ENCODE measurements around the gene BPIFB2. TPM values are rescaled to one million over a fixed set of nuclear protein-coding genes. Genes with fewer than 3 reads are reported as not detected.

The BPIFB2 gene
- total and polyA plus RNA-seq, 2 donors from 2014 or later, result not detected

- intact Hi-C loops (cut with DNase I), result no loop called here
- no peak for DNase-seq
- Histone ChIP-seq H3K9me3 (ENCODE audit: control insufficient read depth in 2 of 3, insufficient read depth in 1 of 3, low read length in 3 of 3) (no peaks in the 10 kb centered on the region), H3K36me3 (ENCODE audit: control insufficient read depth in 2 of 3, insufficient read depth in 3 of 3, low read length in 3 of 3) (no peaks in the 10 kb centered on the region), H3K27ac (ENCODE audit: low read depth in 2 of 2, low read length in 2 of 2) (no peak overlapping the region), H3K9ac (ENCODE audit: low read length in 3 of 3) (no peak overlapping the region), H3K4me3 (ENCODE audit: low read length in 3 of 3) (no peak overlapping the region), H3K27me3 (ENCODE audit: control insufficient read depth, insufficient read depth, low read length) (no peaks in the 10 kb centered on the region), H3K4me1 (ENCODE audit: control insufficient read depth in 2 of 3, insufficient read depth in 2 of 3, low read depth in 1 of 3, low read length in 3 of 3) (no peaks in the 10 kb centered on the region)
- TF ChIP-seq CTCF (IDR thresholded peaks at IDR 0.05; ENCODE audit: borderline replicate concordance, extremely low read depth, insufficient read depth), result no peak
- no peak for FAIRE-seq
These were observed 57.2 kb downstream of the BPIFB2 start for GRCh38 chr20:33064572-33065287.

- no peak for FAIRE-seq
- no peaks in the 10 kb centered on the region for H3K9me3 ChIP-seq (ENCODE audit: control insufficient read depth in 2 of 3, insufficient read depth in 1 of 3, low read length in 3 of 3)
- no peak overlapping the region for H3K4me3 ChIP-seq (ENCODE audit: low read length in 3 of 3)
- no peaks in the 10 kb centered on the region for H3K4me1 ChIP-seq (ENCODE audit: control insufficient read depth in 2 of 3, insufficient read depth in 2 of 3, low read depth in 1 of 3, low read length in 3 of 3)
- no peak overlapping the region for H3K27ac ChIP-seq (ENCODE audit: low read depth in 2 of 2, low read length in 2 of 2)
- H3K9ac ChIP-seq (ENCODE audit: low read length in 3 of 3), result no peak overlapping the region
- H3K27me3 ChIP-seq (ENCODE audit: control insufficient read depth, insufficient read depth, low read length), result no peaks in the 10 kb centered on the region
- H3K36me3 ChIP-seq (ENCODE audit: control insufficient read depth in 2 of 3, insufficient read depth in 3 of 3, low read length in 3 of 3), result no peaks in the 10 kb centered on the region
- intact Hi-C loops (cut with DNase I), result no loop called here
- no peak for TF ChIP-seq CTCF (IDR thresholded peaks at IDR 0.05; ENCODE audit: borderline replicate concordance, extremely low read depth, insufficient read depth)
- no peak for DNase-seq
These were observed 58.3 kb downstream of the BPIFB2 start for GRCh38 chr20:33065785-33066184.

- no peak overlapping the region for H3K27ac ChIP-seq (ENCODE audit: low read depth in 2 of 2, low read length in 2 of 2)
- intact Hi-C loops (cut with DNase I), result no loop called here
- no peak for TF ChIP-seq CTCF (IDR thresholded peaks at IDR 0.05; ENCODE audit: borderline replicate concordance, extremely low read depth, insufficient read depth)
- H3K4me3 ChIP-seq (ENCODE audit: low read length in 3 of 3), result no peak overlapping the region
- no peak overlapping the region for H3K9ac ChIP-seq (ENCODE audit: low read length in 3 of 3)
- H3K4me1 ChIP-seq (ENCODE audit: control insufficient read depth in 2 of 3, insufficient read depth in 2 of 3, low read depth in 1 of 3, low read length in 3 of 3), result no peaks in the 10 kb centered on the region
- H3K9me3 ChIP-seq (ENCODE audit: control insufficient read depth in 2 of 3, insufficient read depth in 1 of 3, low read length in 3 of 3), result no peaks in the 10 kb centered on the region
- FAIRE-seq (no peak), DNase-seq (no peak)
- H3K36me3 ChIP-seq (ENCODE audit: control insufficient read depth in 2 of 3, insufficient read depth in 3 of 3, low read length in 3 of 3), result no peaks in the 10 kb centered on the region
- H3K27me3 ChIP-seq (ENCODE audit: control insufficient read depth, insufficient read depth, low read length), result no peaks in the 10 kb centered on the region
These were observed 60.3 kb downstream of the BPIFB2 start for GRCh38 chr20:33067806-33068205.
